Adrenal gland (tissue), 12 donors: ENCODE measurements around the gene PRR19. TPM values are rescaled to one million over a fixed set of nuclear protein-coding genes. Genes with fewer than 3 reads are reported as not detected.
A peak's percentile ranks its signal among the peaks of the same experiment; 100 is the strongest.

Experiments used
- DNase-seq, 7 donors: peaks; one replicate each; pipeline ENCODE4 v3.0.0-alpha.2; 2019 to 2020
- H3K27ac ChIP-seq, 5 donors: fragments of 200-600 bp; sonication (generic) in 4 of 5; 1 replicate in 3 of 5; 2 replicates in 2 of 5; pipeline versions ENCODE4 v1.5.1 to v1.8.0; 2016 to 2020; ENCODE audit warnings: mild to moderate bottlenecking in 1 of 5
- H3K27me3 ChIP-seq: fragments of 200-600 bp; 2 replicates; pipeline ENCODE4 v1.8.0; 2021
- H3K36me3 ChIP-seq, 2 donors: fragments of 200-600 bp; replicated peaks in 1 of 2; 1 replicate in 1 of 2; 2 replicates in 1 of 2; pipeline versions ENCODE4 v1.5.1 to v1.8.0; 2018 to 2022
- H3K4me1 ChIP-seq, 2 donors: fragments of 200-600 bp; replicated peaks in 1 of 2; 1 replicate in 1 of 2; 2 replicates in 1 of 2; pipeline versions ENCODE4 v1.5.1 to v1.8.0; 2018 to 2021
- H3K4me3 ChIP-seq, 4 donors: fragments of 200-600 bp; sonication (generic) in 3 of 4; one replicate each; pipeline ENCODE4 v1.5.1; 2016 to 2018
- H3K9me3 ChIP-seq, 3 donors: fragments of 200-600 bp; sonication (generic) in 1 of 3; replicated peaks in 1 of 3; 1 replicate in 2 of 3; 2 replicates in 1 of 3; pipeline versions ENCODE4 v1.5.1 to v1.8.0; 2016 to 2021
- CTCF ChIP-seq, 6 experiments: fragments of 450-650 bp in 4 of 6; fragments of 200-600 bp in 2 of 6; sonication (generic) in 1 of 6; IDR thresholded peaks; 1 replicate in 5 of 6; 2 replicates in 1 of 6; pipeline versions ENCODE4 v1.5.1 to v1.8.0; 2016 to 2021; ENCODE audit warnings: antibody characterized with exemption in 6 of 6, mild to moderate bottlenecking in 2 of 6, moderate library complexity in 1 of 6
- POLR2A ChIP-seq, 2 donors: fragments of 450-650 bp; IDR thresholded peaks; one replicate each; pipeline ENCODE4 v1.6.1; 2017; ENCODE audit warnings: antibody characterized with exemption in 2 of 2, mild to moderate bottlenecking in 2 of 2, moderate library complexity in 1 of 2
- WGBS, 4 donors: extraction: QIAGEN DNeasy Blood & Tissue Kit in 2 of 4; methylation state at CpG; one replicate each; pipeline versions ENCODE4 v1.1.5 to v1.1.7; 2013 to 2017; 5-methylcytosine and 5-hydroxymethylcytosine counted together
- intact Hi-C, 2 donors: fragments of 100-400 bp; cut with DNase I; formaldehyde crosslinking; loops; one replicate each; pipeline versions ENCODE4 v1.14.1 to v1.15.0; 2022 to 2023
- polyA plus RNA-seq, 3 donors: library from polyadenylated mRNA; stranded (reverse); fragments of 200-250 nt in 2 of 3; fragments of 350-450 nt in 1 of 3; fragmentation: Illumina TruSeq in 1 of 3; extraction: RNeasy Lipid Tissue Mini Kit (QIAGEN cat#74804) in 1 of 3; gene quantifications; one replicate each; pipeline ENCODE4 v1.2.3, GENCODE V29; 2013 to 2014
- total RNA-seq, 9 donors: library from RNA; depleted of rRNA in 4 of 9; stranded (reverse); fragments of >200 nt in 4 of 9; fragments of 120-200 nt in 1 of 9; fragmentation: NEBNext Ultra II Directional in 1 of 9; extraction: Animal tissue kit (Norgen Biotek cat#: 25700) in 1 of 9; gene quantifications; one replicate each; pipeline versions ENCODE4 v1.1.0 to v1.2.4, GENCODE V29; 2013 to 2023
- donor health status: healthy with polysubstance abuse.
- donor health status: Bipolar disorder and iron deficiency.
- donor health status: DM: yes; HTN: yes; CAD: no.
- donor health status: DM: no; HTN: no; CAD: no.
- donor health status: DM: no; HTN: no; CAD: no.
- donor health status: DM: yes; HTN: yes; CAD: no.

The PRR19 gene
- total and polyA plus RNA-seq, 12 donors: 0.51 to 2.5 (median 1.5) TPM

- TF ChIP-seq POLR2A (IDR thresholded peaks at IDR 0.05) (no peak), CTCF (IDR thresholded peaks at IDR 0.05) (no peak)
Measured at GRCh38 chr19:42276284-42276683, 25.6 kb upstream of the PRR19 start.

GRCh38 chr19:42276821-42277220, 25.1 kb upstream of the PRR19 start:
- Histone ChIP-seq H3K4me1 (peaks cover 31 to 48% of the 10 kb centered on the region in 2 donors), H3K27me3 (no peaks in the 10 kb centered on the region), H3K4me3 (no peak overlapping the region), H3K27ac (peak overlapping the region in 2 of 5 donors; percentile 97 to 100), H3K36me3 (peaks cover 0 to 35% of the 10 kb centered on the region in 2 donors), H3K9me3 (no peaks in the 10 kb centered on the region)
- intact Hi-C loops: no loop called here
- WGBS, 4 donors: 82 to 88% (median 84%) methylated on average over 4 of the region's 4 CpGs
- no peak for DNase-seq
- TF ChIP-seq POLR2A (IDR thresholded peaks at IDR 0.05) (no peak), CTCF (IDR thresholded peaks at IDR 0.05) (no peak)

More at GRCh38 chr19:42276284-42276683, 25.6 kb upstream of the PRR19 start:
- Histone ChIP-seq H3K36me3 (peaks cover 0 to 39% of the 10 kb centered on the region in 2 donors), H3K4me3 (no peak overlapping the region), H3K27ac (peak overlapping the region in 2 of 5 donors; percentile 97 to 100), H3K9me3 (no peaks in the 10 kb centered on the region), H3K27me3 (no peaks in the 10 kb centered on the region), H3K4me1 (peaks cover 27 to 48% of the 10 kb centered on the region in 2 donors)
- 53 to 86% (median 73%) methylated on average over 2 to 3 of the region's 3 CpGs for WGBS, 4 donors
- intact Hi-C loops: no loop called here
- DNase-seq: no peak

GRCh38 chr19:42277821-42278451, 24.0 kb upstream of the PRR19 start:
- H3K27ac ChIP-seq: peak overlapping the region; percentile 25 to 100 (median 48)
- no peaks in the 10 kb centered on the region for H3K9me3 ChIP-seq
- H3K36me3 ChIP-seq: peaks cover 0 to 24% of the 10 kb centered on the region in 2 donors
- intact Hi-C loops: loop anchor here in 1 of 2 donors (2.0 kb wide), 1 partner anchor 27 kb away; no protein-coding TSS in a partner anchor
- H3K4me1 ChIP-seq: peaks cover 41 to 58% of the 10 kb centered on the region in 2 donors
- 37 to 49% (median 44%) methylated on average over 6 to 10 of the region's 10 CpGs for WGBS, 4 donors
- no peaks in the 10 kb centered on the region for H3K27me3 ChIP-seq
- peak; percentile 32 to 70 (median 52) for DNase-seq
- no peak overlapping the region for H3K4me3 ChIP-seq
- TF ChIP-seq POLR2A (IDR thresholded peaks at IDR 0.05): peak in 1 of 2 donors; percentile 37
- TF ChIP-seq CTCF (IDR thresholded peaks at IDR 0.05): no peak

- Histone ChIP-seq H3K27me3 (no peaks in the 10 kb centered on the region), H3K4me1 (peaks cover 47 to 65% of the 10 kb centered on the region in 2 donors), H3K4me3 (no peak overlapping the region), H3K9me3 (no peaks in the 10 kb centered on the region), H3K36me3 (peaks cover 0 to 18% of the 10 kb centered on the region in 2 donors), H3K27ac (peak overlapping the region; percentile 12 to 100 (median 84))
- DNase-seq: peak in 4 of 7 donors; percentile 29 to 69 (median 46)
- TF ChIP-seq CTCF (IDR thresholded peaks at IDR 0.05): no peak
- TF ChIP-seq POLR2A (IDR thresholded peaks at IDR 0.05): no peak
- intact Hi-C loops: loop anchor here in 1 of 2 donors (2.0 kb wide), 1 partner anchor 28 kb away; no protein-coding TSS in a partner anchor
- WGBS, 4 donors: 58 to 74% (median 68%) methylated on average over 3 to 5 of the region's 5 CpGs
Measured at GRCh38 chr19:42278452-42279154, 23.3 kb upstream of the PRR19 start.
